ENCODE data around the gene ZNF280D. TPM values are rescaled to one million over a fixed set of nuclear protein-coding genes. Genes with fewer than 3 reads are reported as not detected.

ZNF280D gene
- total RNA-seq, 1 donor from 2014 or later: 36.8 TPM

- intact Hi-C loops (cut with micrococcal nuclease): no loop called here
Observed at GRCh38 chr15:56754772-56755370, 21.6 kb upstream of the ZNF280D start.

GRCh38 chr15:56752986-56753385 is 19.7 kb upstream of the ZNF280D start:
- intact Hi-C loops (cut with micrococcal nuclease): no loop called here

GRCh38 chr15:56749982-56750381 is 16.7 kb upstream of the ZNF280D start:
- intact Hi-C loops (cut with micrococcal nuclease): no loop called here

GRCh38 chr15:56744701-56745683 is 11.7 kb upstream of the ZNF280D start:
- intact Hi-C loops (cut with micrococcal nuclease): no loop called here

GRCh38 chr15:56741541-56741940 is 8.2 kb upstream of the ZNF280D start:
- intact Hi-C loops (cut with micrococcal nuclease): no loop called here

- intact Hi-C loops (cut with micrococcal nuclease): loop anchor here (10.0 kb wide), 2 partner anchors 395 to 1475 kb away; no protein-coding TSS in a partner anchor
Observed at GRCh38 chr15:56739964-56740640, 6.8 kb upstream of the ZNF280D start.

- intact Hi-C loops (cut with micrococcal nuclease): loop anchor here (10.0 kb wide), 2 partner anchors 395 to 1475 kb away; no protein-coding TSS in a partner anchor
Observed at GRCh38 chr15:56739474-56739873, 6.2 kb upstream of the ZNF280D start.

- intact Hi-C loops (cut with micrococcal nuclease): loop anchor here (10.0 kb wide), 2 partner anchors 397 to 1473 kb away; no protein-coding TSS in a partner anchor
Observed at GRCh38 chr15:56737791-56738190, 4.5 kb upstream of the ZNF280D start.

GRCh38 chr15:56736881-56737707 is 3.8 kb upstream of the ZNF280D start:
- intact Hi-C loops (cut with micrococcal nuclease): loop anchor here (10.0 kb wide), 2 partner anchors 398 to 1472 kb away; no protein-coding TSS in a partner anchor

GRCh38 chr15:56736308-56736707 is 3.0 kb upstream of the ZNF280D start:
- intact Hi-C loops (cut with micrococcal nuclease): loop anchor here (10.0 kb wide), 2 partner anchors 398 to 1472 kb away; no protein-coding TSS in a partner anchor

GRCh38 chr15:56735589-56735988 is 2.3 kb upstream of the ZNF280D start:
- intact Hi-C loops (cut with micrococcal nuclease): loop anchor here (10.0 kb wide), 2 partner anchors 399 to 1471 kb away; no protein-coding TSS in a partner anchor

GRCh38 chr15:56734013-56734635 is 815 bp upstream of the ZNF280D start:
- intact Hi-C loops (cut with micrococcal nuclease): loop anchor here (10.0 kb wide), 2 partner anchors 401 to 1469 kb away; no protein-coding TSS in a partner anchor

- intact Hi-C loops (cut with micrococcal nuclease): loop anchor here (1.0 to 10.0 kb wide), 9 partner anchors 8 to 1468 kb away; partner anchors contain the start of gene TCF12
Observed at GRCh38 chr15:56732886-56733135, 498 bp downstream of the ZNF280D start.

GRCh38 chr15:56732135-56732885 is 999 bp downstream of the ZNF280D start:
- intact Hi-C loops (cut with micrococcal nuclease): loop anchor here (1.0 to 10.0 kb wide), 6 partner anchors 55 to 1468 kb away; partner anchors contain the start of gene TCF12

- intact Hi-C loops (cut with micrococcal nuclease): loop anchor here (10.0 kb wide), 2 partner anchors 403 to 1467 kb away; no protein-coding TSS in a partner anchor
Observed at GRCh38 chr15:56731548-56731947, 1.8 kb downstream of the ZNF280D start.

- intact Hi-C loops (cut with micrococcal nuclease): no loop called here
Observed at GRCh38 chr15:56729561-56729960, 3.7 kb downstream of the ZNF280D start.

- intact Hi-C loops (cut with micrococcal nuclease): loop anchor here (1.0 kb wide), 1 partner anchor 8 kb away; the partner anchor contains the start of gene ZNF280D
Observed at GRCh38 chr15:56725386-56725785, 7.9 kb downstream of the ZNF280D start.

- intact Hi-C loops (cut with micrococcal nuclease): no loop called here
Observed at GRCh38 chr15:56724232-56724631, 9.1 kb downstream of the ZNF280D start.

GRCh38 chr15:56723787-56724186 is 9.5 kb downstream of the ZNF280D start:
- intact Hi-C loops (cut with micrococcal nuclease): no loop called here
